GM19395 (cell line): ENCODE data around the gene NF1.
A peak's percentile ranks its signal among the peaks of the same experiment; 100 is the strongest.
"Not testable (repeated sequence)": the region's sequence is repeated elsewhere in the genome, so short reads cannot be mapped to it uniquely, and the experiment has no call there.

ENCODE experiments used
- ATAC-seq: cut with Tn5 transposase; IDR thresholded peaks from one replicate; pipeline ENCODE4 v1.9.1; 2021; ENCODE audit warnings: mild to moderate bottlenecking, moderate library complexity; ENCODE audit not compliant: unreplicated experiment

Gene NF1

DNA sequence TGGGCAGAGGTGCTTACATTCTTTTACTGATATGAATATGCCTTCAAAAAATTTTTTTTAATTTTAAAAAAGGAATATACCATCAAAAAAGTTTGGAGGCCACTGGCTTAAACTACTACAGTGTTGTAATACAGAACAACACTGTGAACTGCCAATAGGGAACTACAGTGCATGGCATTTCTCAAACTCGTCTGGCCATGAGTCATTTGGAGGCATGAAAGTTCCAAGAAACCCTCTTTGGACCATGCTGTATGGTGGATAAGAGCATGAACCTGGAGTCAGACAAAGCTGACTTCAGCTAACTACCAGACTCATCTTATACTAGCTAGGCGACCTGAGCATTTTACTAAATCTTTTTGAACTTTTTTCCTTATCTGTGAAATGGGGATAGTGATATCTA lies 9.2 kb upstream of the NF1 start:
- ATAC-seq: no peak

DNA sequence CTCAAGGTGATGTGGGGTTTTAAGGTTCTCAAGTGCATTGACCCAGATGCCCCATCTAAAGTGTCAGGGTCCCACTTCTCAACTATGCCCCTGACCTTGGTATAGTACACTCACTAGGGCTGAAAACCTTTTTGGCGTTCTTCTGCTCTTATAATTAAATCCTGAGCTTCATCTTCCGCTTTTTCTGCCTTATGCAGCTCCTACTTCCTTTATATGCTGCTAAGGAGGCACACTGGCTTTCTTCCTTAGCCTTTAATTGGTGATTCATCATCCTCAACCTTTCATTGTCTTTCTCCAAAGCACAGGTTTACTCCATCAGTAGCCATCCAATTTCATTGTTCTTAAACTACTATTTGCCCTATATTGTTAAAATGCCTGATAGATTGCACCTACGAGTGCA lies 5.3 kb upstream of the NF1 start:
- ATAC-seq: no peak

DNA sequence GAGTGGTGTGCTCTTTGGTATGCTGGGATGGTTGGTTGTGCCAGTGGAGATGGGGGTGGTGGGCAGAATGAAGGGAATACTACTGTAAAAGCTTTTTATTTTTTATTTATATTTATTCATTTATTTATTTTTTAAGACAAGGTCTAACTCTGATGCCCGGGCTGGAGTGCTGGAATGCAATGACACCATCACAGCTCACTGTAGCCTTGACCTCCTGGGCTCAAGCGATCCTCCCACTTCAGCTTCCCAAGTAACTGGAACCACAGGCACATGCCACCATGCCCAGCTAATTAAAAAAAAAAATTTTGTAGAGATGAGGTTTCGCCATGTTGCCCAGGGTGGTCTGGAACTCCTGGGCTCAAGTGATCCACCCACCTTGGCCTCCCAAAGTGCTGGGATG lies 4.1 kb upstream of the NF1 start:
- not testable (repeated sequence) for ATAC-seq

DNA sequence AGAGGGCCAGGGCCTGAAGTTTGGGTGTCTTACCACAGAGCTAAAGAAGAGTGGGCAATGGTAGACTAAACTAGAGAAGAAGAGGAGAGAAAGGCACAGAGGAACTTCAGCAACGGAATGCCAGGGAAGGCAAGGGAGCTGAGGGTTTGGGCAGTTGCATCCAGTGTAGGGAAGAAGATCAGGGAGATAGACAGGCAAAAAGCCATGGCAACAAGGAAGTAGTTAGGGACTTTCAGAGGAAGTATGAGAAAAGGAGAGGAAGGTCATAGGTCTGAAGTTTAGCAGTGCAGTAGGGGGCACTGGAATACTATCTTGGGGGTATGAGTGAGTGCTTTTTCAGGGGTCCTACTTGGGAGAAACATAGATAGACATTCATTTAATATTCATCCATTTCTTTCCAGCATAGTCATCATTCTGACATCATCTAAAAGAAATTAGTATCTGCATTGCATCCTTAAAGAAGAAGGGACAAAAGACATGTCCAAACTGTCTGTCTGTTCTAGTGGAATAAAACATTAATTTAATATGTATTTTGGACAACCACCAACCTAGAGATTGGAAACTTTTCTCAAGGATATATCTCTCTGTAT lies 2.2 kb upstream of the NF1 start:
- no peak for ATAC-seq

DNA sequence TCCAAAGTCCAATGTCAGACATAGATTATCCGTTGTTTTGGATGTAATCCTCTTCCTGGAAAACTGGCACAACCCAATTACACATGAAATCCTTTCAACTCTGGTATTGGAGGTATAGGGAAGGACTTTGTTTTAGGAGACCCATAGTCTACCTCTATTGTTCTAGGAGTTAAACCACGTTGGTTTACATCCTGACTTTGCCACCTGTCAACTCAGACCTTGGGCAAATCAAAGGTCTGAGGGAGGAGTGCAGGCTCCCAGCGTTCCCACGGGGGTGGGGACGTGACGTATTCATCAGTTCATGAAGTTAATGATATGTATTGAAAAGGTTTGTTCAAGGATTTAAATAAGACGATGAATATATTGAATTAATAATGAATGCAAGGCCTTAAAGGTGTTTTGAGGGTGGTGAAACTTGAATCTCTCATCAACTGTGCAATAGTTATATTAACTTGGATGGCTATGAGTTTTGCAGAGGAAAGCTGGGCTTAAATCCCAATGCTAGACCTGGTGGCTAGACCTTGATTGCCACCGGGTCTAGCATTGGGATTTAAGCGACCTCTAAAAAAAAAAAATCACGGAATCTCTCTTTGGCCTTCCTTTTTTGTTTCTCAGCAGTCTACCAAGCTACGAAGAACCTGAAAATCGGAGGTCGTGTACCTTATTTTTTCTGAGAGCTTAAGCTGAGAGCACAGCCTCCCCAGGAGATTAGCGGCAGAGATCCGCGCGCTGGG lies 744 bp upstream of the NF1 start:
- peak; percentile 25 for ATAC-seq

DNA sequence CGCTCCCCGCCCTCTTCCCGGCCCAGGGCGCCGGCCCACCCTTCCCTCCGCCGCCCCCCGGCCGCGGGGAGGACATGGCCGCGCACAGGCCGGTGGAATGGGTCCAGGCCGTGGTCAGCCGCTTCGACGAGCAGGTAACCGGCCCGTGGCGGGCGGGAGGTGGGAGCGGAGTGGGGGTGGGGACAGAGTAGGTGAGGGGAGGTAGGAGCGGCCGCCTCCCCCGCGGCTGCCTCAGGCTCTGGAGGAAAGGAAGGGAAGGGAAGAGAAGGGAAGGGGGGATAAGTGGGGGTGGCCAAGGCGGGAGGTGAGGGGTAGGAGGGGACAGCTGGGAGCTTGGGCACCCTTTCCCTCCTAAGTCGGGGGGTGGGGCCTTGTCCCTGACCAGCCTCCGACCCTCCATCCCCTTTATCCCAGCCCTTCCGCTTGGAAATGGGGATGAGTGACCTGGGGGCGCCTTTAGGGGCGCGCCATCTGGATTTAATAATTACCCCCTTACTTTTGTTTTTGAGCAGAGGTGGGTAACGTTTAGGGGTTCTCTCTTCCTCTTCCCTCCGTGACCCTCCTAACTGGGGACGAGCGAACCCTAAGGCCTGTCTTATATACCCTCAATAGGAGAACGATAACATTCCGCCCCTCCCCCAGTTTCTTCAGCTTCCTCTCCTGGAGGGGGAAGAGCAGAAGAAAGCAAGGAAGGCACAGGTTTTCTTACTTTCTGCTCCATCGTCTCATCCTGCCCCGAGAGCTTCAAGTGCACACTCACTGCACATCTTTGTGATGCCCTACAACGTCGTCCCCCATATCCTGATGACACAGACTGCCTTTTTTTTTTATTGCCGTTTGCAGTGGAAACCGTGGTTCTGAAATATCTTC lies 694 bp downstream of the NF1 start:
- no peak for ATAC-seq

DNA sequence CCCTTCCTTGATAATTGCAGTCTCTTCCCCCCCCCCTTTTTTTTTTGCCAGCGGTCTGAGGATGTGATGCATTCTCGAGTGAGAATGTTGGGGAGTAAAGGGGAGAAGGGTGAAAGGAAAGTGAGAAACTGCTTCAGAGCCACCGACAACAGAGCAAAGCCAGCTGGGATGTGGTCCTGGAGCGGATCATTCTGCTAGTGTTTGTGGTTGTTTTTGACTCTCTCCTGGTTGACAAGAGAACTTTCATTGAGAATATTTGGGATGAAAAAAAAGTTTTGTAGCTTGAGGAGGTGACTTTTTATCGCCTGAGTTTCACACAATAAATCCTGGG lies 1.3 kb downstream of the NF1 start:
- no peak for ATAC-seq

DNA sequence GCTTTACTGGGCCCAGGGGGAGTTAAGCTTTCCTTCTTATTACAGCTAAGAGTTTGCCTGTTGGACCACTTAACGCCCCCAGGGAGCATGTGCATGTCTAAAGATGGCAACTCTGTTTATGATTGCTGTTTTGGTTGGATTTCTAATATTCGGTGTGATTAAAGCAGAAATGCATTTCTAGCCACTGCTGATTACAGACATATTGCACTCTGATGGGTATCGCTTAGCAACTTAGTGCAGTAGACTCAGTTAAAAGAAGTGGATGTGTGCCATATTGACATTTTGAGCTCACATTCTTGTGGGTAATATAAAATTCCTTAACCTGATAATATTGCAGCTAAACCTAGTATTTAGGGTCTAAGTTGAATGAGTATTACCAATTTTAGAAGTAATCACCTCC lies 4.2 kb downstream of the NF1 start:
- ATAC-seq: no peak

DNA sequence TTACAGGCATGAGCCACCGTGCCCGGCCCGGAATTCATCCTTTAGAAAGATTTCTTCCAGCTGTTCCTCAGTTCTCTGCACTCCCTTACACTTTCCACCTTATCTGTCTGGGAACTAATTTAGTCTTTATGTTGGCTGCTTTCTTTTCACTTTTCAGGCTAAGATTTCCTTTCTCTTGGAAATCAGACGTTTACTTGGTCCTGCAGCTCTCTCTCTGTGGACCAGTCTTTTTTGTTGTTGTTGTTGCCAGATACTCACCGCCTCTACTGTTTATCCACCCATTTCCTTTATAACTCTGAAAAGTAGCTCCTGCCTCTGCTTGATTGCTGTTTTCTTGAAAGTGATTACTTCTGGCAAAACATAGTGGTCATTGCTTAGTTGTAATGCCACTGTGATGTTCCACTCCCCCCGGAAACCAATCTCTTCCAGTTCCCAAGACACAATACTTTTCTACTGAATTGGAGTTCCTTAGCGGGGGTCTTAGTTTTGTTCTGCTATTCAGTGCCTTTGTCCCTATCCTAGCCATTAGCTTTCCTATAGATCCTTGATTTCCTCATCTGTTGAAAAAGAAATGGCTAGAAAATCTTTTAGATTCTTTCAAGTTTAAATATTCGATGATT lies 6.2 kb downstream of the NF1 start:
- no peak for ATAC-seq

DNA sequence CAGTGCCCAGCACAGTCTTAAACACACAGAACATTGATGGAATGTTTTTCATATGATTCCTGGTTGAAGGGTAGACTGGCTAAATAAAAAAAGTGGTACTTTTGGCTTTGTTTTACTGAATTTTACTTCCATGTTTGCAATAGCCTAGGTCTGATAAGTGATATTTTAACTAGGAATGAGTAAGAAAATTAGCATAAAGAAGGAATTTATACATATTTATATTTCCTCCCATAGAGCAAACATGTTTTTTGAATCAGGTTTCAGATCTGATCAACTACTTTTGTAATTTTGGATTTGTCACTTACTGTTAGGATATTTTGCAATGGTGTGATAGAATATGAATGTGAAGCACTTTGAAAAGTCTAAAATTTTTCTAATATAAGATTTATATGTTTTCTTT lies 7.2 kb downstream of the NF1 start:
- ATAC-seq: no peak

DNA sequence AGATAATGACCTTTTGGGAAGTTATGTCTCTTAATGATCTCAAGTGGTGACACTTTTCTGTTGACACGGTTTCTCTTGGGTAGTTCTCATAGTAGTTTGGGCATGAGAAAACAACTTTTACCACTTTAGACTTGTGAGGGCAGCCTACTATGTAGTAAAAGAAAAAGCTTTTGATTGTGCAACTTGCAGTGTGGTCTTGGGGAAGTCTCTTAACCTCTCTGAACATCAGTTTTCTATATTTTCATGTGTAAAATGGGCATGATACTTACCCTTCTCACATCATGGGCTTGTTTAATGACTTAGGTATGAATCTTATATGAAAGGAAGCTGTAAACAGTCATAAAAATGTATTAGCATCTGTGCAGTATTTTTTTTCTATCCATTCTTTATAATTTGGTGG lies 11.2 kb downstream of the NF1 start:
- ATAC-seq: no peak

DNA sequence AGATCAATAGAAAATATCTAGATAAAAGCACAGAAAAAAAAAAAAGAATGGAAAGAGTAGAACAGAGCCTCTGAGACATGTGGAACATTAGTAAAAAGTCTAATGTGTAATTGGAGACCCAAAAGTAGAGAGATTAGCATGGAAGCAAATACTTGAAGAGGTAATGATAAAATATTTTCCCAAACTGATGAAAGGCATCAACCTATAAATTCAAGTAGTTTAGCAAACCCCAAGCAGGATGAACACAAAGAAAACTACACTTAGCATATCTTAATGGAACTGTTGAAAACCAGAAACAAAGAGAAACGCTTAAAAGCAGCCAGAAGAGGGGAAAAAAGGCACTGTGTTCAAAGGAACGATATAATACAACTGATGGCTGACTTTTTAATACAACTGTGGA lies 16.4 kb downstream of the NF1 start:
- no peak for ATAC-seq

DNA sequence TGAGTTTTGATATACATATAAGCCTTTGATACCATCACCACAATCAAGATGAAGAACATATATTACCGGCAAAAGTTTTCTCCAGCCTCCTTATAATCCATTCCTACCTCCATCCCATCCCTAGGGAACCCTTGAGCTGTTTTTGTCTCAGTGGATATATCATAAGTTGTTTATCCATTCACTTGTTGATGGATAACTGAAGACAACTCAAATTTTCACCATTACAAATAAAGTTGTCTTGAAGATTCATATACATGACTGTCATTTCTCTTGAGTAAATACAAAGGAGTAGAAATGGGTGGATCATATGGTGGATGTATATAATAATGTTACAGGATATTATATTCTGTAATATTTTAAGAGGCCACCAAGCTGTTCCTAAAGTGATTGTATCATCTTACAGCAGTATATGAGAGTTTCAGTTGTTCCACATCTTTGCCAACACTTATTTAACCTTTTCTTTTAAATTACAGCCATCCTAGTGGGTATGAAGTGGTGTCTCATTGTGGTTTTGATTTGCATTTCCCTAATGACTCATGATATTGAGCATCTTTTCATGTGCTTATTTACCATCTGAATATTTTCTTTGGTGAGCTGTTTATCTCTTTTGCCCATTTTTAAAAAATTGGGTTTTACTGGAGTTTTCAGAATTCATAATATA lies 17.4 kb downstream of the NF1 start:
- ATAC-seq: no peak

DNA sequence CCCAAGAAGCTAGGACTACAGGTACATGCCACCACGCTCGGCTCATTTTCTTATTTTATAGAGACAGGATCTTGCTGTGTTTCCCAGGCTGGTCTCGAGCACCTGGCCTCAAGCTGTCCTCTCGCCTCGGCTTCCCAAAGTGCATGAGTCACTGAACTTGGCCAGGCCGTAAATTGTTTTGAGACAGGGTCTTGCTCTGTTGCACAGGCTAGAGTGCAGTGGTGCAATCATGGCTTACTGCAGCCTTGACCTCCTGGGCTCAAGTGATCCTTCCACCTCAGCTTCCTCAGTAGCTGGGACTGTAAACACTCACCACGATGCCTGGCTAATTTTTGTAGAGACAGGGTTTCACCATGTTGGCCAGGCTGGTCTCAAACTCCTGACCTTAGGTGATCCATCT lies 18.6 kb downstream of the NF1 start:
- ATAC-seq: not testable (repeated sequence)

DNA sequence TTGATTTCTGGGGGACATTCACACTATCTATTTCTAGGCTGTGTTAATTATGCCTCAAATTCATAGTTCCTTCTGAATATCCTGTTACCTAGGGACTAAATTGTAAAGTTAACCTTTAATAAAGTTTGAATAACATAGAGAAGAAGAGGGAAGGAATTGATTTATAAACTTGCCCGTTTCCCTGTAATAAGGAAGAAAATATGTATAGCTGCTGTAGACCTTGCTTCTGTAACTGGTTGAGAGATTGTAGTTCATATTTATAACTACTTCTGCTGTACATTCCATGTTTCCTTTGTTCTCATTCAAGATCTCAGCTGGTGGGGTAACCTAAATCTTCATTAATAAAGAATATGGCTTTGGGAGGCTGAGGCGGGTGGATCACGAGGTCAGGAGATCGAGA lies 19.2 kb downstream of the NF1 start:
- no peak for ATAC-seq

DNA sequence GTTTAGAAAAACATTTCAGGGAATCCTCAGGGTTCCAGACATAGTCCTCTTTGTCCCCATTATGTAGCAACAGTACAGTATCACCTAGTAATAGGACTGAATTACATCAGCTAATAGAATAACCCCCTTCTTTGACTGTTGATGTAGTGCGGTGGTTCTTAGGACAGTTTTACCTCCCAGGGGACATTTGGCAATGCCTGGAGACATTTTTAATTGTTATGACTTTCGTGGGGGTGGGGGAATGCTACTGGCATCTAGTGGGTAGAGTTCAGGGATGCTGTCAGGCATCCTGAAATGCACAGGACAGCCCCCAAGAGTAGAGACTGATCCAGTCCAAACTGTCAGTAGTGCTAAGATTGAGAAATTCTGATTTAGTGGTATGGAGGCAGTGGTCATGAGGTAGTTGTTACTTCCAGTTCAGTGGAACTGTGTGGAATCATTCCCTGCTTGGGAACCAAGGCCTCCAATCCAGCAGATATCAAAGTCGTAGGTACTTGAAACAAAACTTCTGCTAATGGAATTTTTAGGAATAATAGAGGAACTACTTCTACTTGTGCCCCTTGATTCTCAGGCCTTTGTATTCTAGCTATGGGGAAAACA lies 20.3 kb downstream of the NF1 start:
- no peak for ATAC-seq

DNA sequence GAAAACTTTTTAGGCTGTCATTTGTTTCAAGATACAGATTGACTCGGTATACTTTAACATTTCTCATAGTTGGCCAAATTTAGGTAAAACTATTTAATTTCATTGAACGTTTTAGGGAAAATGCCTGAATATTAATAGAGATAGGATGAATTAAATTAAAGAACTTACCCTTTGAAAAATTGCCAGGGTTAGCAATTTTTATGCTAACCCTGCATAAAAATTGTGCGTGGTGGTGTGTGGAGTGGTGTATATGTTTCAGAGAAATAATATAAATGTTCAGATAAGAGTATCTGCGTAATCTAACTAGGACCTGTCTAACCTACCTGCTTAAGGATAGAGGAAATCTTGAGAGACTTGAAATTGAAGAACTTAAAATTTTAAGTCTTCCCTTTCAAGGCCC lies 21.4 kb downstream of the NF1 start:
- ATAC-seq: no peak

DNA sequence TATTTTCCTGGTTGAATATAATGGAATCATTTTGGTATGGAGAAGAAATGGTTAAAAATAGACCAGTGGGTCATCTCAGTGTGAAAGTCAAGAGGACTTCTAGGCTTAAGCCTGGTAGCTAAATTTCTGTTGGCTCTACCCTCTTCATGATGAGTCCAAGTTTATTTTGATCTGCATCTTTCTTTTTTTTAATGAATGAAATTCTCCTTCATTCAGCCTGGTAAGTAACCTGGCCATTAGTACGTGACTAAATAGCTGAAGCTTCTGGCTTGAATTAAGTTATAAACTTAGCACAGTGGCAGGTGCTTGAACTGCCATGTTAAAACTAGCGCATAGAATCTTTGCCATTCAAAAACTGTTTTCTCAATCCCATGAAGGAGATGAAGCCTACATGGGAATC lies 28.0 kb downstream of the NF1 start:
- no peak for ATAC-seq

DNA sequence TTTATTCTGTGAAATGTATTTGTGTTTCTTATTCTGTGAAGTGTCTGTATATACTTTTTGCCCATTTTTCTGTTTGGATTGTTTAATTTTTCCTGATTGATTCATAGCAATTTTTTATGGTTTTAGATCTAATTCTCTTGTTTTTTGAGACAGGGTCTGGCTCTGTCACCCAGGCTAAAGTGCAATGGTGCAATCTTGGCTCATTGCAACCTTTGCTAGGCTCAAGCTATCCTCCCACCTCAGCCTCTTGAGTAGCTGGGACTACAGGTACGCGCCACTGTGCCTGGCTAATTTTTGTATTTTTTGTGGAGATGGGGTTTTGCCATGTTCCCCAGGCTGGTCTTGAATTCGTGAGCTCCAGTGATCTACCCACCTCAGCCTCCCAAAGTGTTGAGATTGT lies 31.5 kb downstream of the NF1 start:
- ATAC-seq: no peak

DNA sequence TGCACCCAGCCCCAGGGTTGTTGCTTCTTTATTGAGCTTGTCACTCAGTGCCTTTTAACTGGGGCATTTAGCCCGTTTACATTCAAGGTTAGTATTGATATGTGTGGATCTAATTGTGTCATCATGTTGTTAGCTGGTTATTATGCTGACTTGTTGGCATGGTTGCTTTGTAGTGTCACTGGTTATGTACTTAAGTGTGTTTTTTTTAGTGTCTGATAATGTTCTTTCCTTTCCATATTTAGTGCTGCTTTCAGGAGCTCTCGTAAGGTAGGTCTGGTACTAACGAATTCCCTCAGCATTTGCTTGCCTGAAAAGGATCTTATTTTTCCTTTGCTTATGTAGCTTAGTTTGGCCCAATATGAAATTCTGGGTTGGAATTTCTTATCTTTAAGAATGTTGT lies 33.5 kb downstream of the NF1 start:
- ATAC-seq: no peak
